NOMO-1 treated with DMSO at 0.1 percent for 48 hours (cell line): Measurements from ENCODE around the gene SH3GL3.

Experiments
- DNase-seq: peaks from one replicate; lab custom pipeline; 2025; ENCODE audit not compliant: unreplicated experiment; lab: John Stamatoyannopoulos, UW

SH3GL3 gene

DNA sequence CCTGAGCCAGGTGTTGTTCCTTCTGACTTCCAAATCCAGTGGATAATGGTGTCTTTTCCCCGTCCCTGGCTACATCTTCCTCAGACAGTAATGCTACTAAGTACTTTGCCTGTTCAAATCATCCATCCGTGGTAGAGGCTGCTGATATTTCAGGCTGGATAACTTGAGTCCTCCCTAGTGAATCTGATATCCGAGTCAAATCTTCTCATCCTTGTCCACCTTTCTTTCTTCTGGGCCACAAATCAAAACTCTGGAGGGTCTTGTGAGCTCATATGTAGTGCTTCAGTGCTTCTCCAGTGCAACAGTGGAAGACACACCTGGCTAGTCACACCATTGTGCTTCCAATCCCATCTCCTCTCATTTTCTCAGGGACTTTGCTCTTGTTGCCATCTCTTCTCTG is 11.2 kb downstream of the SH3GL3 start:
- no peak for DNase-seq

DNA sequence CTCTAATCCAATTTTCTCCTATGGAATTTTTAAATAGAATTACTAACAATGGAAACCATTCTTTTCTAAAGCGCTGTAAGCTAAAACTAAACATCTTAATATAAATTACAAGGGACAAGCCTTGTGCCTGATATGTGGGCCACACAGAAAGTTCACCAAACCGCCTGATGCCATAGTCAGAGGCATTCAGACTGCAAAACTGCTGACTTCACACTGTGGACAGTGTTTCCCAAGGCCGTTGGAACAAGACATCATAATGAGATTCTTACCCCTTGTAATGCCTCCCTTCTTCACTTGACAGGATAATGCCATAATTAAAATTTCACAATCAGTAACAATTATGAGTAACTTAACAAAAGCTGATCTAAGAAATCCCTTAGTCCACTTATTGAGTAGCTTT is 14.9 kb downstream of the SH3GL3 start:
- peak; percentile 1 for DNase-seq

DNA sequence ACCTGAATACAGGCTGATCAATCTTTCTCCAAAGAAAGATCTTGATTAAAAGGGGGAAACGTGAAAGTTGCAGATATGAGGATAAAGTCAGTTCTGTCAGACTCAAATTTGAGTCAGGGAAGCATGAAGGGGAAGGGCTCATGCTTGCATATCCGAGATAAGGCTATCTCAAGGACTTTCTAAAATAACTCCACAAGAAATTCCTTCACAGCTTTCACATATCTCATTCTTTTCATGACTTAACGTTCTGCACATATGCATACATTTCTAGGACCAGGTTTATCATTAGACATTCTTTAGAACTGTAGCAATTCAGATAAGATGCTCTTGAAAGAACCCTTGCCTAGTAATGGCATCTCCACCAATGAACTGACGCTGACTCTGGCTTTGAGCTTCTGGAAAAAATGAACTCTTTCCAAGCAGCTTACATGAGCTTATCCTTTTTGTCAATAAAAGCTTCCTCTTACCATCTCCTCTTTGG is 15.9 kb downstream of the SH3GL3 start:
- no peak for DNase-seq

DNA sequence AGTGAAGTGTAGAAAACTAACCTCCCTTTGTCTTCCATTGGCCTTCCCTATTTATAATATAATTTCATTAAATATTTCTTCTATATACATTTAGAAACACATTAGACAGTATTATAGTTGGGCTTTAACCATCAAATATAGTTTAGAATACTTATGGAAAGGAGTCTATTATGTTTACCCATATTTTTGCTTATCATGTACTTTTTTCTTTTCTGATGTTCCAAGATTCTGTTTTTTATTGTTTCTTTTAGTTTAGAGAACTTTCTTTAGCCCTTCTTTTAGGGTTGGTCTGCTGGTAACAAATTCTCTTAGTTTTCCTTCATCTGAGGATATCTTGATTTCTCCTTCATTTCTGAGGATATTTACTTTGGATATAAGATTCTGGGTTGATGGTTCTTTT is 23.7 kb downstream of the SH3GL3 start:
- DNase-seq: no peak

DNA sequence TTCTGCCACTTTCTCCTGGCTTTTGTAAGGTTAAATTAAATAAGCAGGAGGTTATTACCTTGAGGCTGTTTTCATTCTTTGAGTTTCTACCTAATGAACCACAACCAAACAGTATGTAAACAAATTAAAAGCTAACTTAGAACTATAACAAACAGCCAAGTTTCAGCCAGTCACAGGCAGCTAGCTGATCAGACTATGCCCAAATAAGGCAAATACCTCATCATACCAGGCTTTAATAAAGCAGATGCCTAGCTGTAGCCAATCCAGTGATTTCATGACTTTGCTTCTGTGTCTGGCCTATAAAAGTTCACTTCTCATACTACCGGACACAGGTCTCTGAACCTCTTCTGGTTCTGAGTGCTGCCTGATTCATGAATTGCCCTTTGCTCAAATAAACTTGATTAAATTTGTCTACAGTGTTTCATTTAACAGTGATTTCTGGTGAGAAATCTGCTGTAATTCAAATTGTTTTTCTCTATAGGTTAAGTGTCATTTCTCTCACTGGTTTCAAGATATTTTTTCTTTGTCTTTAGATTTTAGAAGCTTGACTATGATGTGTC is 24.2 kb downstream of the SH3GL3 start:
- DNase-seq: no peak

DNA sequence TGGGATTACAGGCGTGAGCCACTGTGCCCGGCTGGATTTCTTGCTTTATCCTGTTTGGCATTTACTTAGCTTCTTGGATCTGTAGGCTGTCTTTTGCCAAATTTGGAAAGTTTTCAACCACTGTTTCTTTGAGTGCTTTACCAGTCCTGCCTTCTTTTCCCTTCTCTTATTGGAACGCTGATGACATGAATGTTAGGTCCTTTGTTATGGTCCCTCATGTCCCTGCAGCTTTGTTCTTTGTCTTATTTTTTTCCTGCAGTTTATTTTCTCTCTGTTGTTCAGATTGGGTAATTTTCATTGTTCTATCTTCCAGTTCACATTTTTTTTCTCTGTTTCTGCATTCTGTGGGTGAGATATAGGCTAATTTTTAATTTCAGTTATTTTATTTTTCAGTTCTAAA is 25.0 kb downstream of the SH3GL3 start:
- DNase-seq: no peak

DNA sequence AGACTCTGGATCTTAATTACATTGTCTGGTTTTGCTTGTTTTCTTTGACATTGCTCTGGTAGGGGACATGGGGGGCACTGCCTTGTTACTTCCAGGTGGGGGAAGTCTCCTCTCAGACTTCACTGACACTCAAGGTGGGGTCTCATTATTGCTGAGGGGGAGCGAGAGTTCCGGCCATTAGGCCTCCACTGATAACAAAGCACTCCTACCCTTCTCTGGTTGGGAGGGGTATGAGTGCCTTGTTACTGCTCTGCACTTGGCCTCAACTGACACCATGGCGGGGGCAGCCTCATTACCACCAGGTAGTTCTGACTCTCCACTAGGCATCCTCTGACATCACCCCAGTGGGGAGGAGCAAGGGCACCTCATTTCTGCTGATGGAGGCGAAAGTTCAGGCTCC is 25.7 kb downstream of the SH3GL3 start:
- no peak for DNase-seq

DNA sequence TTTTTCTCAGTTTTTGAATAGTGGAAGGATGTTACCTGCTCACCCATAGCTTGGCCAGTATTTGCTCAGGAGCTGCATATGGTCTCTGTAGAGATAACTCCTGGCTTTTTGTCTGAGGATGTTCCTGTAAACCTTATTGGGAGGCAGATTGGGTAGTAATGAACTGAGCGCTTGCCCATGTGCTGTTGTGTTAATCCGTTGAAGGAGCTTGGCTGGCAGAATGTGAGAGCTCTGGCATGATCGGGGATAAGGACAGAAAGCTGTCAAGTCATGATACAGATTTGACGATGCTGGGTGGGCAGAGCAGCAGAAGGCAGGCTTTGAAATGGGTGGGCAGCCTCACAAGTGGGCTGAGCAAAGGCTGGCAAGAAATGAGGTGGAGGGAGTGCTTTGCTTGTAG is 27.4 kb downstream of the SH3GL3 start:
- no peak for DNase-seq

DNA sequence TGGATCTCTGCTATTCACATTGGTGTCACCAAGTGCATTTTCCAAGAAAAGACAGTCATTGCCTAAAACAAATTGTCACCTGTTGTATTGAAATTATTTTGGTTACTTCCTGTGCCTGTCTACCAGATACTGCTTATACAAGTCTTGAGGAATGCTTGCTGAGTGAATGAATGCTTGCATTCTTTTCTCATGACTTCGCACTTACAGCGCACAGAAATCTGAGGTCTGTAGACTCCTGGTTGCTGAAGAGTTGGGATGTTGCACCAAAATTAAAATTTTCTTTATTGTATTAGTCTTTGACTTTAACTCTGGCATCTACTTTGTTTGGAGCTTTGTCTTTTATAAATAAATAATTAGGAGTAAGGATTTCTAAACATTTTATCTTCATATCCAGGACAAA is 28.4 kb downstream of the SH3GL3 start:
- DNase-seq: no peak

DNA sequence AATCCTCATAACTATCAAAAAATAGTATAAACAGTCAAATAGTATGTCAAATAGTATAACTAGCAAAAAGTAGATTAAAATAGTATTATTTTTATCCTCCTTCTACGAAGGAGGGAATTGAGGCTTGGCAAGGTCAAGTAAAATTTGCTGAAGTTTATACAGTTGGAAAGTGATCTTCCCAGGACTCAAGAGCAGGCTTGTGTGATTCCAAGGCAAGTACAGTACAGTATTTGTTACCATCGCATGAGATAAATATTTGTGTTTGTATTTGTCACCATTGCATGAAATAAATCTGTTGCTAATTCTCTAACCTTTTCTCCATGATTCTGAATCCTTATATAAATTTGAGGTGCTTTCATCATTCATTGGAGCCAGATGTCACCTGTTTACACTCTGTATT is 28.9 kb downstream of the SH3GL3 start:
- no peak for DNase-seq

DNA sequence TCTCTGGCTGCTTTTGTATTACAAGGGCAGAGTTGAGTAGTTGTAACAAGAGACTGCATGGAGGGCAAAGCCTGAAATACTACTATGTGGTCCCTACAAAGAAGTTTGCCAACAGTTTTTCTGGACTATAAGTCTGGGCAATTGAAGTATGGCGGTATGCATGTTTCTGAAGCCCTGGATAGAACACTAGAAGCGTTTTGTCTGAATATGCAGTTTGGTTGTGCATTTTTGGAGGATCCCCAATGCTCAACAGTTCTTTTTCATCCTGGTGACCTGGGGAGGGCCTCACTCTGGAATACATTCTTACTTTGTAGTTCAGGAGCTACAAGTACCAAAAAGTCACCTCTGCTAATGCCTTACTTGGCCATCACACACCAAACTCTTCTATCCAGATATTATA is 29.6 kb downstream of the SH3GL3 start:
- no peak for DNase-seq

DNA sequence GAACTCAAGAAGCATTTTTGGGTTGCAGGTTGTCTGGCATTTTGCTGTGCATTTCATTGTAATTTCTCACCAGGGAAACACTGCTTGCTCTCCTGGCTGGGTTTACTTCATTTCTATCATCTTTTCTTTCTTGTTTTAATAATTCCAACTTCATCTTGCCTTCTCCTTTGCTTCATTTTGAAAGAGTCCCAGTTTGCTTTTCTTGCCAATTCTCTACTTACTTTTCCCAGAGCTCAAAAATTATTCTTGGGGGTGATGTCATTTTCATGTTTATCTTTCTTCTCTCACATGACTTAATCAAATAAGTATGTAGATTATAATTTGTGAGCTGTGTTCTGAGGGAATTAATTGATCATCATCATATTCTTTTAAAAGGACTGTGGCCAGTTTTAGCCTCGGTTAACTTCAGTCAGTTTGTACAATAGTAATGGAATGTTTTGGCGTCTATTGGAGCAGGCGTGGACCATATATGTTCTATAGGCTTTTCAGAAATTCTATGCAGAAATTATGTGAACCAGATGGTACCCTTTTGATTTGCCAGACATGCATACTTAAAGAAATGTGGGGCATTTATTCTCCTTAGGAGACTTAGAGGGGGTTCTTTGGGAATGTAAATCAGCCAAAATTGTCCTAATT is 30.1 kb downstream of the SH3GL3 start:
- no peak for DNase-seq

DNA sequence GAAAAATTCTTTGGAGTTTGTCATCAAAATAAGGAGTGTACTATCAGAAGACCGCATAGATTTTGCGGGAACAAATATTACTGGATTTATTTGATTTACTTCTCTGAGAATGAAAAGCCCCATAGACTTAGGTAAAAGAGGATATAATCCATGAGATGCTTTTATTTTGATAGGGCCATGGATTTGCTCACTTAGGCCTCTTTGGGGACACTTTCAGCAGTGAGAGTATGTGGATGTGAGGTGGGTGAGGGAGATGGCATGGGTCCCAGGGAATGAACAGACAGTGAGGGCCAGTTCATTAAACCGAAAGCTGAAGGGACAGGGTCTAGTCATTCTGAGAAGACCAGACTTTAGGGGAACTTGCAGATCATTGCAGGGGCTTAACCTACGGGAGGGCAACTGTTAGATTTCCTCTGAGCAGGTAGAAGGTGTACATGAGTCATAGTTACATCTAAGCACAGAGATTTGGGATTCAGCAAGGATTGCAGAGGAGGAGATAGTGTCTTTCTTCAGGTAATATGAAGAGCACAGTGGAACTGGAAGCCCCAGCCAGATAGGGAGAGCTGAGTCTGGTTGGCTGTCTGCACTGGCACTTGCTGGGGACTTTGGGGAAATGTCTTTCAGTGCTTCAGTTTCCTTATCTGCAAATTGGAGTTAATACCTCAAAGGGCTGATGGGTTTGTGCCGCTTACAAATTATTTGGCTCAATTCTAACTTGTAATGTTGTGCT is 30.8 kb downstream of the SH3GL3 start:
- no peak for DNase-seq

DNA sequence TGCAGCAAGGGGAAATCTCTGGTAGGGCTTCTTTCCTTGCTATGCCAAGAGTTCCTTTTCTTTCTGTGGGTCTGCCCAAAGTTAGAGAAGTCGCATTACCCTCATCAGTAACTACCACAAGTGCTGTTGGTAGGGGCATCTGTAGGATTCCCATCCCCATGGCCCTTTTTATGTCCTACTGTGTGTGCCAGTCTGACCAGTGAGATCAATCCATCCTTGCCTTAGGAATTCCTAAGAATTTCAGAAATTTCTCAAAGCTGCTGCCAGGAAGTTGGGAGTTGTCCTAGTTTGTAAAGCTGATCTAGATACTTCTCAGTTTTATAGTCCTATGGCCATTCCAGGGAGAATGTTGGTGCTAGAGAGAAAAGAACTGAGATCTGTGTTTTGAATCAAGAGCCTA is 36.5 kb downstream of the SH3GL3 start:
- DNase-seq: no peak

DNA sequence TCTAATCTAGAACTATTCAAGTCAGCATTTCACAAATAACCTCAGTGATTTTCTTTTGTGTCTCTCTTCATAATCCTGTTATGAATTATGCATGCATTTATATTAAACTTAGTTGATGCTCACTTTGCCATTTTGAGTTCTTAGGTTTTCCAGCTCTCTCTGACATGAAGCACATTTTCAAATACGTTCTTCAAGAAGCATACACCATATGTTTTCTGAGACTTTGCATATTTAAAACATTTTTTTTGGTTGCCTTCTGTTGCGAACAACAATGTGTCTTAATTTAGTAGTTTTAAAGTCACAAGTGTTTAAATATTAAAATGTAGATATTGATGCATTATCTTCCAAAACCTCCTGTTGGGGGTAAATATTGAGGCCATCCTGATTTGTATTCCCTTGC is 37.5 kb downstream of the SH3GL3 start:
- no peak for DNase-seq

DNA sequence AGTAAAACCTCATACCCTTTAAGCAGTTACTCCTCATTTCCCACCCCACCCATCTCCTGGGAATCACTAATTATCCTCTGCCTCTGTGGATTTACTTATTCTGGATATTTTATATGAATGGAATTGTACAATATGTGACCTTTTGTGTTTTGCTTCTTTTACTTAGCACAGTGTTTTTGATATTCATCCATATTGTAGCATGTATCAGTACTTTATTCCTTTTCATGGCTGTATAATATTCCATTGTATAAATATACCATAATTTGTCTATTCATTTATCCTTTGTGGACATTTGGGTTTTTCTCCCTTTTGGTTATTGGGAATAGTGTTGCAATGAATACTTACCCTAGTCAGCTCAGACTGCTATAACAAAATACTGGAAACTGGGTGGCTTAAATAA is 39.2 kb downstream of the SH3GL3 start:
- DNase-seq: no peak

DNA sequence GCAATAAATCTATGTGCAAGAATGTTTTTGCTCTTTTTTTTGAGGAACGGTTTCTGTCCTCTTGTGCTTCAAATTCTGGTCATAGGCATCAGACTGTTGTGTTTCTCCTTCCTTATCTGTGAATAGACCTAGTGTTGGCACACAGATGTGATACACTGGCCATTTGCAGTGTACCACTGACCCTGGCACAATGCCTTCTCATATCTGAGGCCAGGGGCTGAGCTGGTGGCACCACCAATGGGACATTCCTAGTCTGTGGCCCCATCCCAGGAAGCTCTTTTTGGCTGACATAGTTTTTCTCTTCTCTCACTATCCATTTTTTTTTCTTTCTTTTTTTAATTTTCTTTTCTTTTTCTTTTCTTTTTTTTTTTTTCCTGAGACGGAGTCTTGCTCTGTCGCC is 40.4 kb downstream of the SH3GL3 start:
- no peak for DNase-seq

DNA sequence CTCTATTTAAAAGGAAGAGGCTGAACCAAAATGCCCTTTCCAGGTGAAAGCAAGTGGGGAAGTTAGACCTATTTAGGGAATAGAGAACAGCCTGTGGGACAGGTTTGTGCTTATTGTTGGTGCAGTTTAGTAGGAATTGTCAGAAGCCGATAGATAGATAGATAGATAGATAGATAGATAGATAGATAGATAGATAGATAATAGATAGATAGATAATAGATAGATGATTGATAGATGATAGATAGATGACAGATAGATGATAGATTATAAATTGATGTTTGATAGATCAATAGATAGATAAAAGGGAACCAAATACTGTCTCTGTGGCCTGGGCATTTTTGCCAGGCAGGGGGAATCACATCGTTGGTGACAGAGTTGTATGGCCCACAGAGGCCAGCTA is 42.5 kb downstream of the SH3GL3 start:
- no peak for DNase-seq

DNA sequence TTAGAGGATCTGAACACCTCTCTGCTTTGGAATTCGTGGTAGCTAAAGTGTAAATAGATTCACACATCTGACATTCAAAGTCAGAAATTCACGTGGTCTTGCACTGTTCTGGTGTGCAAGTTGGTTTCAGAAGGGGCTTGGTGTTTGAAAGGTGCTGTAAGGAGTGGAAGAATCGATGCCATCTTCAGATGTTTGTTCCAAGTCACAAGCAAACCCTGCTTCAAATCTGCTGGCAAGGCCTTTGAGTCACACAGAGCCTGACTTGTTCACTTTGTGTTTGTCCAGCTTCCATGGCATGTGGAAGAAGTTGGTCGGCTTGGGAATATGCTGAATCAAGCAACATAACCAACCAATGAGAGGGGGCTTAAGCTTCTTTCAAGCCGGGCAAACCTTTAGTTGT is 44.3 kb downstream of the SH3GL3 start:
- no peak for DNase-seq

DNA sequence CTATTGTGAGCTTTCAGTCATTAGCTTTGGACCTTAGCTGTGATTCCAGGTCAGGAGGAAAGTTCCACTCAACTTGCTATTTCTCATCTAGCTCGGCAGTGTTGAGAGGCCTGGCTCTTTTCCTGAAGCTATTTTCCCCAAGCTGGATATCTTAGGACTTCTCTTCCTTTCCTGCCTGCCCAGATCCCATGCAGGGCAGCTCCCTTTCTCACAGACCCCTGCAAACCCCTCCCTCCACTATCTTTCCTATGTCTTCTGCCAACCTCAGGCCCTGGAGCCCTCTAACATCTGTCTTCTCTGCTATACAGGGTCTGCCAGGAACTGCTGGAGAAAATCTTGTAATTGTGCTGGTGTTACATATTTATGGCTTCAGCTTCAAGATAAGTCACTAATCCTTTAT is 49.6 kb downstream of the SH3GL3 start:
- no peak for DNase-seq

DNA sequence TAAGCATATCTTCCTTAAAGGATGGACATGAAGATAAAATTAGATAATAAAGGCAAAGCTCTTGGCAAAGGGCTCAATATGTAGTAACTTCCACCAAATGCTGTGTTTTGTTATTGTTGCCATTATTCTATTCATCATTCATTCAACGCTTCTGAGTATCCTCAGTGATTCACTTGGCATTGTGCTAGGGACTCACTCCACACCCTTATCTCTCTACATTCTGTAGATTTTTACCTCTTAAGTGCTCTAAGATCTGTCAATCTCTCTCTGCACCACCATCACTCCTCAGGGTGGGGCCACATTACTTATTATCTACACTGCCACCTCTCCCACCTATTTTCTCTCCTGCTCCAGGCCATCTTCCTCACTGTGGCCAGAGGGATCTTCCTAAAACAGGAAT is 51.2 kb downstream of the SH3GL3 start:
- no peak for DNase-seq

DNA sequence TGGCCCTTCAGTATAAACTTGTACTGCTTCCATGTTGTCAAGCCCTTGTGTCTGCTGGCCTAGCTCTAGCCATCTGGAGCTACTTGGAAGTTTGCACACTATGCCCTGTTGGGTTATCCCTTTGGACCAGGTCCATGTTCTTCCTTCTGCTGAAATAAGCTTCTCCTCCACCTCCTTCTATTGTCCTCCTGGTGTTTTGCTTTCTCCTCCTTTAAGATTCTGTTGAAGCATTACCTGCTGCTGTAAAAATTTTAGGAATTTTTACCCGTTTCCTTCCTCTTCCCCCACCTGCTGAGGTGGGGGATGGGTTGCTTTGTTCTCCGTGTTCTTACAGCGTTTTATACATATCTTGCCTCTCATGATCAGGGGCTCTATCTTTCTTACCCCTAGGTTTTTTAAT is 51.7 kb downstream of the SH3GL3 start:
- no peak for DNase-seq

DNA sequence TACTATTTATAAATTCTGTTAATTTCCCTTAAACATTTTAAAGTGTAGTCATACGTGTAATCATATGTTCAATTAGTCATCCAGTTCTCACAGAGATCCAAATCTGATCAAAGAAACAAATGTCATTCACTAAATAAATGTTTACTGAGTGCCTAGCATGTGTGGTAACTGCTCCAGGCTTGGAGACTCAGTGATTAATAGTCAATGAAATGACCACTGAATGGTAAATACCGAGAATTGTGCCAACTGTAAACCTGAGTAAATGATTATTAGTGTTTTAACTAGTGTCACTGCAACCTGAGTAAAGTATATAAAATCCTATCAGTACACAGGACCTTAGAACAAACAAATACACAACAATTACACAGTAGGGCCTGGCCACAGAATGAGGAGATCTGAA is 52.3 kb downstream of the SH3GL3 start:
- DNase-seq: no peak
